Prostate gland (tissue), 2 donors: ENCODE measurements around the gene URM1.

ENCODE experiments used
- POLR2A ChIP-seq: fragments of 450-650 bp; IDR thresholded peaks from one replicate; pipeline ENCODE4 v1.6.1; 2016; ENCODE audit warnings: antibody characterized with exemption, mild to moderate bottlenecking
- POLR2AphosphoS5 ChIP-seq: sonication (generic); formaldehyde crosslinking; IDR thresholded peaks from one replicate; pipeline ENCODE4 v1.6.1; 2017; ENCODE audit warnings: antibody characterized with exemption
- TF ChIP-seq, protein P1 (sequence below), 4 experiments: fragments of 200-600 bp in 2 of 4; fragments of 450-650 bp in 2 of 4; sonication (generic) in 2 of 4; IDR thresholded peaks; 1 replicate in 3 of 4; 2 replicates in 1 of 4; pipeline ENCODE4 v1.5.1; 2016 to 2019; ENCODE audit warnings: antibody characterized with exemption in 4 of 4, mild to moderate bottlenecking in 2 of 4, moderate library complexity in 2 of 4

DNA sequence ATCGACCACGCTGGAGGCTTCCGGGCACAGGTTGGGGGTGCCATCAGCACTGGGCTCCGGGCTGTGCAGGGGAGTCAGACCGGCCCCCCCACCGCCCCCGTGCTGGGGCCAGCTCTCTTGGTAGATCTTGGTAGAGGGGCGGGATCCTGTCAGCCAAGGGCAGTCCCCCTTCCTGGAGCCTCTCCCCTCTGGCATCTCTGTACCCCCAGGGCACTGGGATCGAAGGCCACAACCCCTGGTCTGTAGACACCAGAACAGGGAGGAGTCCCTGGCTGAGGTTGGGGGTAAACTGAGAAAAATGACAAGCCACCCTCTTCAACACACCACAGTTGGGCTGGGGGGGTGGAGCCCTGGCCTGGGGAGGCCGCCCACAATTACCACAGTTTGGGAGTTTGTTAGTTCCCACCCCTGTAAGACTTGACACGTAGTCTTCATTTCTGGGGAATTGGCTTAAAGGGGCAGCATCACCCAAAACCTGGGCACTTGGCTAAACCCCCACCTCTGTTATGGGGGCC lies 50.4 kb downstream of the URM1 start:
- TF ChIP-seq, protein P1, sequence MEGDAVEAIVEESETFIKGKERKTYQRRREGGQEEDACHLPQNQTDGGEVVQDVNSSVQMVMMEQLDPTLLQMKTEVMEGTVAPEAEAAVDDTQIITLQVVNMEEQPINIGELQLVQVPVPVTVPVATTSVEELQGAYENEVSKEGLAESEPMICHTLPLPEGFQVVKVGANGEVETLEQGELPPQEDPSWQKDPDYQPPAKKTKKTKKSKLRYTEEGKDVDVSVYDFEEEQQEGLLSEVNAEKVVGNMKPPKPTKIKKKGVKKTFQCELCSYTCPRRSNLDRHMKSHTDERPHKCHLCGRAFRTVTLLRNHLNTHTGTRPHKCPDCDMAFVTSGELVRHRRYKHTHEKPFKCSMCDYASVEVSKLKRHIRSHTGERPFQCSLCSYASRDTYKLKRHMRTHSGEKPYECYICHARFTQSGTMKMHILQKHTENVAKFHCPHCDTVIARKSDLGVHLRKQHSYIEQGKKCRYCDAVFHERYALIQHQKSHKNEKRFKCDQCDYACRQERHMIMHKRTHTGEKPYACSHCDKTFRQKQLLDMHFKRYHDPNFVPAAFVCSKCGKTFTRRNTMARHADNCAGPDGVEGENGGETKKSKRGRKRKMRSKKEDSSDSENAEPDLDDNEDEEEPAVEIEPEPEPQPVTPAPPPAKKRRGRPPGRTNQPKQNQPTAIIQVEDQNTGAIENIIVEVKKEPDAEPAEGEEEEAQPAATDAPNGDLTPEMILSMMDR (IDR thresholded peaks at IDR 0.05): no peak
- TF ChIP-seq POLR2A (no peak), POLR2AphosphoS5 (no peak)
